HEK293 (cell line): ENCODE results near the gene DOK5.

Experiments used
- CTCF ChIA-PET: fragments of 350-600 bp; formaldehyde crosslinking; extraction: SDS; loops from one replicate; lab custom pipeline; 2021; ENCODE audit warnings: antibody characterized with exemption; lab: Yijun Ruan, JAX
- POLR2A ChIA-PET: fragments of 300-600 bp; formaldehyde crosslinking; extraction: SDS; loops from one replicate; lab custom pipeline; 2020; ENCODE audit warnings: antibody characterized with exemption, inconsistent platforms; lab: Yijun Ruan, JAX
- H3K27ac ChIP-seq: fragments of 200-500 bp; sonication (Bioruptor generic); 2 replicates; pipeline ENCODE4 v1.5.1; 2014; ENCODE audit warnings: low read depth, low read length, control low read depth, inconsistent platforms; ENCODE audit errors: extremely low read depth
- H3K36me3 ChIP-seq, 2 experiments: fragments of 200-500 bp in 1 of 2; sonication (Bioruptor generic) in 1 of 2; 1 replicate in 1 of 2; 2 replicates in 1 of 2; pipeline ENCODE4 v1.5.1; 2014 to 2017; ENCODE audit warnings: inconsistent platforms in 2 of 2, low read length in 2 of 2; ENCODE audit not compliant: control insufficient read depth in 2 of 2, insufficient read depth in 1 of 2
- H3K4me1 ChIP-seq: fragments of 200-500 bp; sonication (Bioruptor generic); 2 replicates; pipeline ENCODE4 v1.5.1; 2014; ENCODE audit warnings: mild to moderate bottlenecking, low read length, inconsistent platforms; ENCODE audit not compliant: control insufficient read depth, insufficient read depth
- H3K4me3 ChIP-seq: 2 replicates; pipeline ENCODE4 v1.5.1; 2011; ENCODE audit warnings: low read depth, mild to moderate bottlenecking, control low read depth, low read length, moderate library complexity
- H3K9me3 ChIP-seq: fragments of 200-500 bp; sonication (Bioruptor generic); 2 replicates; pipeline ENCODE4 v1.5.1; 2014; ENCODE audit warnings: low read depth, low read length, inconsistent platforms; ENCODE audit not compliant: control insufficient read depth, insufficient read depth
- CTCF ChIP-seq: fragments of 450-650 bp; formaldehyde crosslinking; IDR thresholded peaks from 2 replicates; pipeline ENCODE4 v1.5.1; 2016; ENCODE audit warnings: missing biosample characterization, missing genetic modification characterization
- GLI4 ChIP-seq: fragments of 450-650 bp; formaldehyde crosslinking; IDR thresholded peaks from 2 replicates; pipeline ENCODE4 v1.5.1; 2016; ENCODE audit warnings: missing biosample characterization, missing genetic modification characterization
- GLIS1 ChIP-seq: fragments of 450-650 bp; formaldehyde crosslinking; IDR thresholded peaks from 2 replicates; pipeline ENCODE4 v1.5.1; 2016; ENCODE audit warnings: missing biosample characterization, missing genetic modification characterization
- HOXA7 ChIP-seq: sonication (generic); formaldehyde crosslinking; IDR thresholded peaks from 2 replicates; pipeline ENCODE4 v1.8.1; 2022; ENCODE audit warnings: missing genetic modification reagents, borderline replicate concordance
- PBX3 ChIP-seq: sonication (generic); formaldehyde crosslinking; IDR thresholded peaks from 2 replicates; pipeline ENCODE4 v1.8.1; 2022; ENCODE audit warnings: mild to moderate bottlenecking, moderate library complexity, missing genetic modification reagents
- PRDM6 ChIP-seq: fragments of 450-650 bp; formaldehyde crosslinking; IDR thresholded peaks from 2 replicates; pipeline ENCODE4 v1.5.1; 2017; ENCODE audit warnings: missing biosample characterization, missing genetic modification characterization
- ZNF155 ChIP-seq: fragments of 450-650 bp; formaldehyde crosslinking; IDR thresholded peaks from 2 replicates; pipeline ENCODE4 v1.5.1; 2016; ENCODE audit warnings: missing biosample characterization, missing genetic modification characterization
- ZNF248 ChIP-seq: fragments of 450-650 bp; formaldehyde crosslinking; IDR thresholded peaks from 2 replicates; pipeline ENCODE4 v1.5.1; 2017; ENCODE audit warnings: missing biosample characterization, missing genetic modification characterization
- ZNF26 ChIP-seq: fragments of 450-650 bp; formaldehyde crosslinking; IDR thresholded peaks from 2 replicates; pipeline ENCODE4 v1.5.1; 2016; ENCODE audit warnings: missing biosample characterization, missing genetic modification characterization
- ZNF398 ChIP-seq: fragments of 450-650 bp; formaldehyde crosslinking; IDR thresholded peaks from 2 replicates; pipeline ENCODE4 v1.5.1; 2017; ENCODE audit warnings: missing biosample characterization, missing genetic modification characterization
- ZNF488 ChIP-seq: fragments of 450-650 bp; formaldehyde crosslinking; IDR thresholded peaks from 2 replicates; pipeline ENCODE4 v1.5.1; 2016; ENCODE audit warnings: missing biosample characterization, missing genetic modification characterization
- ZNF510 ChIP-seq: fragments of 450-650 bp; formaldehyde crosslinking; IDR thresholded peaks from 2 replicates; pipeline ENCODE4 v1.5.1; 2018; ENCODE audit warnings: mild to moderate bottlenecking, missing genetic modification characterization, missing biosample characterization; ENCODE audit not compliant: insufficient replicate concordance
- ZNF549 ChIP-seq: fragments of 450-650 bp; IDR thresholded peaks from 2 replicates; pipeline ENCODE4 v1.5.1; 2018; ENCODE audit warnings: missing biosample characterization, missing genetic modification characterization, mild to moderate bottlenecking, inconsistent platforms, moderate library complexity
- ZNF561 ChIP-seq: fragments of 450-650 bp; IDR thresholded peaks from 2 replicates; pipeline ENCODE4 v1.5.1; 2018; ENCODE audit warnings: missing biosample characterization, missing genetic modification characterization, borderline replicate concordance
- ZNF610 ChIP-seq: fragments of 450-650 bp; formaldehyde crosslinking; IDR thresholded peaks from 2 replicates; pipeline ENCODE4 v1.5.1; 2016; ENCODE audit warnings: missing biosample characterization, missing genetic modification characterization, borderline replicate concordance
- ZSCAN18 ChIP-seq: fragments of 450-650 bp; formaldehyde crosslinking; IDR thresholded peaks from 2 replicates; pipeline ENCODE4 v1.5.1; 2016; ENCODE audit warnings: missing biosample characterization, missing genetic modification characterization
- TF ChIP-seq, protein P1 (sequence below): fragments of 450-650 bp; formaldehyde crosslinking; IDR thresholded peaks from 2 replicates; pipeline ENCODE4 v1.5.1; 2016; ENCODE audit warnings: missing biosample characterization, missing genetic modification characterization, borderline replicate concordance
- TF ChIP-seq, protein P2 (sequence below): fragments of 450-650 bp; formaldehyde crosslinking; IDR thresholded peaks from 2 replicates; pipeline ENCODE4 v1.5.1; 2017; ENCODE audit warnings: missing biosample characterization, missing genetic modification characterization

The DOK5 gene

DNA sequence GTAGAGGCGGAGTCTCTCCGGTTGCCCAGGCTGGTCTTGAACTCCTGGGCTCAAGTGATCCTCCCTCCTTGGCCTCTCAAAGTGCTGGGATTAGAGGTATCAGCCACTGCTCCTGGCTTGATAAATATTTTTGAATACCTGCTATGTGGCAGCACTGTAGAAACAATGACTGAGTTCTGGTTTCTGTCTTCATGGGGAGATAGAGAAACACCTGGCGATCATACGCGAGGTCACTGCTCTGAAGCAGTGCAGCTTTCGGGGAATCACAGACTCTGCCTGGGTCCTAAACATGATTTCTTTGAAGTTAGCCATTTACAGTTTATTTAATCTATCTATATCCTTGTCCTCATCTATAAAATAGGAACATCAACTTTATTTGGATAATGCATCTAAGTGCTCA, 31.2 kb downstream of the DOK5 start:
- POLR2A ChIA-PET, result no interaction called here
- no peak overlapping the region for H3K4me3 ChIP-seq
- no peak for TF ChIP-seq ZNF510
- TF ChIP-seq, protein P1, sequence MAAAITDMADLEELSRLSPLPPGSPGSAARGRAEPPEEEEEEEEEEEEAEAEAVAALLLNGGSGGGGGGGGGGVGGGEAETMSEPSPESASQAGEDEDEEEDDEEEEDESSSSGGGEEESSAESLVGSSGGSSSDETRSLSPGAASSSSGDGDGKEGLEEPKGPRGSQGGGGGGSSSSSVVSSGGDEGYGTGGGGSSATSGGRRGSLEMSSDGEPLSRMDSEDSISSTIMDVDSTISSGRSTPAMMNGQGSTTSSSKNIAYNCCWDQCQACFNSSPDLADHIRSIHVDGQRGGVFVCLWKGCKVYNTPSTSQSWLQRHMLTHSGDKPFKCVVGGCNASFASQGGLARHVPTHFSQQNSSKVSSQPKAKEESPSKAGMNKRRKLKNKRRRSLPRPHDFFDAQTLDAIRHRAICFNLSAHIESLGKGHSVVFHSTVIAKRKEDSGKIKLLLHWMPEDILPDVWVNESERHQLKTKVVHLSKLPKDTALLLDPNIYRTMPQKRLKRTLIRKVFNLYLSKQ (tag by site-specific recombination), result no peak
- no peak for TF ChIP-seq ZNF488
- no peak for TF ChIP-seq PBX3
- no peak for TF ChIP-seq ZNF610 (tag by site-specific recombination)
- no peak for TF ChIP-seq CTCF (tag by site-specific recombination)
- TF ChIP-seq PRDM6 (tag by site-specific recombination), result no peak
- TF ChIP-seq GLI4, result no peak
- TF ChIP-seq ZNF248 (tag by site-specific recombination), result no peak
- no peak for TF ChIP-seq ZSCAN18 (tag by site-specific recombination)
- TF ChIP-seq ZNF549 (tag by site-specific recombination), result no peak
- TF ChIP-seq, all 188 proteins: peak for 0
- no peak overlapping the region for H3K27ac ChIP-seq
- no peaks in the 10 kb centered on the region for H3K4me1 ChIP-seq
- CTCF ChIA-PET, result no interaction called here
- H3K9me3 ChIP-seq, result no peaks in the 10 kb centered on the region
- no peaks in the 10 kb centered on the region for H3K36me3 ChIP-seq

DNA sequence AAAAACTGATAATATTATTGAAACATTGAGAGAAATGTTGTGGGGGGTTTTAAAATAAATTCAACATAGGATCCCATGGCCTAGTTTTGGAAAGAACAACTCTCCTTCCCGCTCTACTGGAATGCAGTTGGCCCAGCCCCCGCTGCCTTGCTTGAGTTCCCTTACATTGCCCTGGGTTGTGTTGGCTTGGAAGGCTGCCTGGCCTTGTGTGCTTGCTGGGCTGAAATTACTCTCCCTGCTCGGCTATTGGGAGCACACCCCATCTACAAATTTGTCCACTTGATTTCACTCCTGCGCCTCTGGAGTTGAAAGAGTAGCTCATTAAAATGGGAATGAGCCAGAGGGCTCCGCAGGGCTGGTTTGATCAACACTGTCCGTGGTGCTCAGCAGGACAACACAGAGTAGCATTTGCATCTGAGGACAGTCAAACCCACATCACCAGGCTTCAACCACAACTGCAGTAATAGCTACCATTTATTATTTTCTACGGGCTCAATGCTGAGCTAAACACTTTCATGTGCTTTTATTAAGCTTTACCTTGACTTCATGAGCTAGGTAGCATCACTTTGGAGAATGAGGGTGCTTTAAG, 35.2 kb downstream of the DOK5 start:
- no peak overlapping the region for H3K27ac ChIP-seq
- no peaks in the 10 kb centered on the region for H3K9me3 ChIP-seq
- no peaks in the 10 kb centered on the region for H3K36me3 ChIP-seq
- no peaks in the 10 kb centered on the region for H3K4me1 ChIP-seq
- CTCF ChIA-PET, result interaction anchor here (1.0 kb wide), 1 partner anchor 12 kb away, joined by 5 read pairs; no protein-coding TSS in a partner anchor
- H3K4me3 ChIP-seq, result no peak overlapping the region
- POLR2A ChIA-PET, result no interaction called here
- no peak for TF ChIP-seq ZNF398
- no peak for TF ChIP-seq ZNF155
- no peak for TF ChIP-seq HOXA7 (CRISPR knock-in tag)
- TF ChIP-seq, protein P2, sequence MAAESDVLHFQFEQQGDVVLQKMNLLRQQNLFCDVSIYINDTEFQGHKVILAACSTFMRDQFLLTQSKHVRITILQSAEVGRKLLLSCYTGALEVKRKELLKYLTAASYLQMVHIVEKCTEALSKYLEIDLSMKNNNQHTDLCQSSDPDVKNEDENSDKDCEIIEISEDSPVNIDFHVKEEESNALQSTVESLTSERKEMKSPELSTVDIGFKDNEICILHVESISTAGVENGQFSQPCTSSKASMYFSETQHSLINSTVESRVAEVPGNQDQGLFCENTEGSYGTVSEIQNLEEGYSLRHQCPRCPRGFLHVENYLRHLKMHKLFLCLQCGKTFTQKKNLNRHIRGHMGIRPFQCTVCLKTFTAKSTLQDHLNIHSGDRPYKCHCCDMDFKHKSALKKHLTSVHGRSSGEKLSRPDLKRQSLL (tag by site-specific recombination), result no peak
- TF ChIP-seq ZNF561, result no peak
- no peak for TF ChIP-seq ZNF26 (tag by site-specific recombination)
- no peak for TF ChIP-seq PRDM6 (tag by site-specific recombination)
- TF ChIP-seq ZNF549 (tag by site-specific recombination), result no peak
- no peak for TF ChIP-seq GLIS1 (tag by site-specific recombination)
